Stimulated activated CD4-positive, alpha-beta T cell treated with anti-CD3 and anti-CD28 coated beads, Interleukin-1b, Interleukin-23, amount 100 ng/mL, for 1 hour (primary cell): ENCODE data around the gene TBX4.
"Not testable (repeated sequence)": the region's sequence is repeated elsewhere in the genome, so short reads cannot be mapped to it uniquely, and the experiment has no call there.

Source experiments
- DNase-seq, 2 donors: peaks; one replicate each; pipeline ENCODE4 v3.0.0-alpha.2; 2020; ENCODE audit warnings: low read depth in 2 of 2

TBX4 gene

DNA sequence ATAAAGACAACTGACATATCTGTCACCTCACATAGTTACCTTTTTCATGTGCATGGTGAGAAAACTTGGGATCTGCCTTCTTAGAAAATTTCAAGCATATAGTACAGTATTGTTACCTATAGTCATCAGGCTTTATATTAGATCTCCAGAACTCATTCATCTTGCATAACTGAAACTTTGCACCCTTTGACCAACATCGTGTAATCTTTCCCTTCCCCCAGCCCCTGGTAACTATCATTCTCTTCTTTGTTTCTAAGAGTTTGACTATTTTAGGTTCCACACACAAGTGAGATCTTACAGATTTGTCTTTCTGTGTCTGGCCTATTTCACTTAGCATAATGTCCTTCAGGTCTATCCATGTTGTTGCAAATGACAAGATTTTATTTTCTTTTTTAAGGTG lies 22.9 kb upstream of the TBX4 start:
- DNase-seq = no peak

GRCh38 chr17:61429831-61430230 lies 22.4 kb upstream of the TBX4 start:
- not testable (repeated sequence) for DNase-seq

GRCh38 chr17:61431594-61432311 lies 20.5 kb upstream of the TBX4 start:
- DNase-seq = no peak

DNA sequence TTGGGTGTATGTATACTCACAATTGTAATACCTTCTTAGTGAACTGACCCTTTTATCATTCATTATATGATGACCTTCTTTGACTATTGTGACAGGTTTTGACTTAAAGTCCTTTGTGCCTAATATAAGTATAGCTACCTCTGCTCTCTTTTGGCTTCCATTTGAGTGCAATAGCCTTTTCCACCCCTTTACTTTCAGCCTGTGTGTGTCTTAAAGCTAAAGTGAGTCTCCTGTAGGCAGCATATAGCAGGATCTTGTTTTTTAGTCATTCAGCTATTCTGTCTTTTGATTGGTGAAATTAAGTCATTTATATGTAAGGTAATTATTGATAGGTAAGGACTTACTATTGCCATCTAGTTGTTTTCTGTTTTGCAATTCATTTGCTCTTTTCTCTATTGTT lies 15.9 kb upstream of the TBX4 start:
- DNase-seq = no peak

DNA sequence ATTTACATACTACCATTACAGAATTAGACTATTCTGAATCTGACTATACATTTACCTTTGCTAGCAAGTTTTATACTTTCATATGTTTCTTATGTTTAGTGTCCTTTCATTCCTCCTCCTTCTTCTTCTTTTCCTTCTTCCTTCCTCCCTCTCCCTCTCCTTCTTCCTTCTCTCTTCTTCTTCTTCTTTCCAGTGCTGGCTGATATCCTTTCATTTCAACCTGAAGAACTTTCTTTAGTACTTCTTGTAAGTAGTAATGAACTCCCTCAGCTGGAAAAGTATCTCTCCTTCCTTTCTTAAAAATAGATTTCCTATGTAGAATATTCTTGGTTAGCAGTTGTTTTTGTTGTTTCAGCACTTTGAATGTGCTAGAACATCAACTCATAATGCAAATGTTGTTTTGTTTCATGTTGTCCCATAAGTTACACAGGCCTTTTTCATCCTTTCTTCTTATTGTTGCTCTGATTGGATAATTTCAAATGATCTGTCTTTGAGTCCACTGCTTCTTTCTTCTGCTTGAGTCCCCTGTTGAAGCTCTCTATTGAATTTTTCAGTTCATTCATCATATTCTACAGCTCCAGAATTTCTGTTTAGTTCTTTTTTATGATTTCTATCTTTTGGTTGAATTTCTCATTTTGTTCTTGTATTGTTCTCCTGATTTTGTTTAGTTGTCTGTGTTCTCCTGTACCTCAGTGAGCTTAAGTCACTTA lies 15.1 kb upstream of the TBX4 start:
- no peak for DNase-seq

GRCh38 chr17:61440697-61441096 lies 11.5 kb upstream of the TBX4 start:
- no peak for DNase-seq

- DNase-seq = not testable (repeated sequence)
Observed at GRCh38 chr17:61441507-61441906, 10.7 kb upstream of the TBX4 start.

GRCh38 chr17:61442136-61442775 lies 10.0 kb upstream of the TBX4 start:
- DNase-seq = no peak

DNA sequence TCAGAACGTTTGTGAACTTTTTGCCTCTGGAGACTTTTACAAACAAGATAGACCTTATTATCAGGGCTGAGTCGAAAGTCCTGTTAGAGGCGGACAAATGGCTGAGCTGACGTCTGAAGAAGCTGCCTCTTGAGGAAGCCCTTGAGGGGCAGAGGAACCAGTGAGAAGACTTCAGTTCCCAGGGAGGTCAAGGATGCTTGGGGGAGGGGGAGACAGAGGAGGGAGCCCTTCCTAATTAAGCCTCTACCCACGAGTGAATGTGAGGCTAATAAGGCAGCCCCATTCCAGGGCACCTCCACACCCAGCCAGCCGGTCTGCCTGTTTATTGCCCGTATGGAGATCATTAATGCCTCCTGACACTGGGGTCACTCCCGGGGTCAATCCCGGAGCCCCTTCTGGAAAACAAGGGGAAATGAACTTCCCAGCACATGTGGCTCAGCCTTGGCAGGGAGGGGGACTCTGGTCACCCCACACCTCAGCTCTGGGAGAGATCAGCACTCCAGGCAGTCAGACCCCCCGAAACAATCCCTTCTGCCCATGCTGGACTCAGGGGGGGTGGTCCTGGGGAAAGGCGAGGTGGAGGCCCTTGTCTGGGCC lies 9.2 kb upstream of the TBX4 start:
- DNase-seq = no peak

- DNase-seq = no peak
Observed at GRCh38 chr17:61443475-61443882, 8.7 kb upstream of the TBX4 start.

DNA sequence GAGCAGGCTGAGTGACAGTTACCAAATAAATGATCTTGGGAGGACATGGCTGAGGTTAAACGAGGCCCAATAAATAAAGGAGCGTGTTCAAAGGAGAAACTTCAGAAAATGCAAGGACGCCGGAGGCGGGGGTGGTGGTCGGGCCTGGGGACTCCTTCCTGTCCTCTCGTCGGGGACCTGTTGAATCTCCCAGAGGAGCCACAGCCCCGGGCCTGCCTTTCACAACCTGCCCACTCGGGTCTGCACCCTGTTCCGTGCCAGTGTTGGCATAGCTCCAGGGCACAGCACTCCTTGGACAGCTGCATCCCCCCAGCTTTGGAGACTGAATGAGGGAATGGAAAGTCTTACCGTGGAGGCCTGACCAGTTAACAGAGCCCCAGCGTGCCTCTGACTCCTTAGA lies 8.1 kb upstream of the TBX4 start:
- no peak for DNase-seq

GRCh38 chr17:61444831-61445230 lies 7.4 kb upstream of the TBX4 start:
- no peak for DNase-seq

GRCh38 chr17:61447358-61447757 lies 4.9 kb upstream of the TBX4 start:
- DNase-seq = no peak

GRCh38 chr17:61448042-61448441 lies 4.2 kb upstream of the TBX4 start:
- no peak for DNase-seq

- DNase-seq = not testable (repeated sequence)
Observed at GRCh38 chr17:61449140-61449539, 3.1 kb upstream of the TBX4 start.

DNA sequence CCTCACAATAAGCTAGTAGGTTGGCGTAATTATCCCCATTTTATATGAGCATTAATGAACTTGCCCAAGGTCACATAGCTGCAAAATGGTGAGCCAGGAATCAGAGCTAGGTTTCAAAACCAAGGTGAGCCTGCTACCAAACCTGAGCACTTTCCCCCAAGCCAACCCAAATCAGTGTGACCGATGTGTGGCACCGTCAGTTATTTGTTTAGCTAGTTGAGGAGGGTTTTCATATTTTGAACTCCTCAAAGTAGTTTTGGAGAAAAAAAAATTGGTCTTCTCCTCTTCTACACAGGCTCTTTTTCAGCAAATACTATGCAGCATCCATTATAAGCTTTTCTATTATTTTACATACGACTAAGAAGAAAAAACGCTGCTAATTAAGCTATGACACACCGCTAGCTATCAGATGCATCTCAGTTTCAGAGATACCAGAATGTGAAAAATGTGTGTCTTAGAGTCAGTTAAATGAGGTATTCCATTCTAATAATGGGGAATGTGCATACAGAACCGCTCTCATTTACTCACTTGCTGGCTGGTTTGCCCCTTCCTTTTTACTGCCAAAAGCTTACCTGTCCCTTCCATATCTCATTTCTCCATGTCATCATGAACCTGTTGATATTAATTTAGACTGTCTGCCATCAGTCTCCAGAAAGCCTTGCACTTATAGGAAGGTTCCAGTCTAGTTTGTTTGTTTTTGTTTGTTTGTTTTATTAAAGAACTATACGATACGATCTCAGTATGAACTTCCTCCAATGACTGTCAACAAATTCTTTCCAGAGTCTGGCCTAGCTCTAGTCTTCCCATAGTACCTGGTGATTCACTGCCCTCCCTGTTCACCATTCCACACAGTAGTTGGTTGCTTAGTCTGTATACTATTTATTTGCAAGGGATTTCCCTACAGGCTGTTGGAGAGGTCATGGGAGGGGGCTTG lies 2.2 kb upstream of the TBX4 start:
- no peak for DNase-seq

GRCh38 chr17:61450641-61451537 lies 1.3 kb upstream of the TBX4 start:
- no peak for DNase-seq

DNA sequence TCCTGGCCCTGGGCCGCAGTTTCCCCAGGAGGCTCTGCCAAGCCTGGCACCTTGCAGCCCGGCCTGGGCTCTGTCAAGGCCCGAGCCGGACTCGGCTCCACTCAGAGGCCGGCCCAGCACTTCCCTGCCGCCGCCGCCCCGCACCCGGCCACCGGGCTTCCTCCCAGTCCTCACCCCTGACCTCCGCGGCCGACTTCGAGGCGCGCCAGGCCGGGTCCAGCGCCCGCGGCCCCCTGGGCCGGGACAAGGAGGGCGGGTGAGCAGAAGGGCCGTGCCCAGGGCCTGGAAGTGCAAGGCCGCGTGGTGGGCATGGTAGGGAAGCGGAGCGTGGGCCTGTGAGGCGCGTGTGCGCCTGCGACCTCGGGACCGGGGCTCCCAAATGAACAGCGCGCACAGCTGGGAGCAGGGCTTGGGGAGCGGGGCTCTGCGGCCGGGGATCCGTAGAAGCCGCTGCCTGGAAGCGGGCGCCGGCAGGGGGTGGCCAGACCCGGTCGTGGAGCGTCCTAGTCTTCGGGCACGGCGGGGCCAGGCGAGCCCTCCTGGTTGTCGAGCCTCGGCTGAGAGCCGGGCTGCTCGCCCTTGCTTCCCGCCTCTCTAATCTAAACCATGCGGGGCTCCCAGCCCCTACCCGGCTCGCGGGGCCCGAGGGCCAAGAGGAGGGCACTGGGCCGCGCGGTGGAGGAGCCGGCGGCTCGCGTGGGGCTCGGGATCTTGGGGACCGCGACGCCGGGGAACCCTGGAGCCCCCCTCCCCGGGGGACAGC lies 503 bp upstream of the TBX4 start:
- no peak for DNase-seq

DNA sequence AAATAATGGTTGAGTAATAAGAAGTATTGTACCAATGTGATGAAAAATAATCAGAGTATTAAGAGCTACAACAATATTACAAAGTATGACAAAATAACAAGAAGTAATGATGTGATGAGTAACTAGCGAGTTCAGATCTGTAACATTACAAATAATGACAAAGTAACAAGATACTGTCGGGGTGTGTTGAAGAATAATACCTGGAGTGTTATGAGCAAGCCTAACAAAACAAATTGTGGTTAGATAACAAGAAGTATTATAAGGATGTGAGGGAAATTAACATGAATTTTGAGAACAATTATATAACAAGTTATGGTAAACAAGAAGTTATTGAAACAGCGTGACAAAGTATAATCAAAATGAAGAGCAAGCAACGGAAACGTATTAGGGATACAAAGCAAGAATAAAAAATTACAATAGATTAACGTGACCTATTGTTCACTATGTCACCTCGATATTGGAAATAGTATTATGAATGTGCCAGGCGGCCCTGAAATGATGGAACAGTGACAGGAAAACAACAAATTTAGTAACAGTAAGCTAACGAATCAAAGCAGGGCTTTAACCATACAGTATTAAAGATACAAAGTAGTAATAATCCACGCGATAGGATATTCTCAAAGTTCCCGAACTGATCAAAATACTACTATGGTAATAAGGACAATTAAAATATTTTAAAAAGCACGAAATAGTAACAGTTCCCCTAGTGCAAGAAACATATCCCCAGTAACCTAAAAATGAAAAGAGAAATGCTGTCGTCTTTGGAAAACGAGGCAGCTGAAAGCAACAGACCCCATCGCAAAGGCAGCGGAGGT lies 1.6 kb downstream of the TBX4 start:
- no peak for DNase-seq
